Measurements from ENCODE around the gene CKLF. TPM values are rescaled to one million over a fixed set of nuclear protein-coding genes. Genes with fewer than 3 reads are reported as not detected.

Gene CKLF
- total RNA-seq, 2 donors from 2014 or later: 23.4 to 39.8 TPM

- no peak for DNase-seq (ENCODE audit: low spot score)
- peaks cover 20% of the 10 kb centered on the region for H3K36me3 ChIP-seq
- no peak for ATAC-seq (ENCODE audit: insufficient number of reproducible peaks, low FRiP score, low read depth)
- no peak for TF ChIP-seq CTCF (IDR thresholded peaks at IDR 0.05)
- H3K4me3 ChIP-seq: no peak overlapping the region
- no peaks in the 10 kb centered on the region for H3K9me3 ChIP-seq
- H3K27me3 ChIP-seq (replicated peaks; ENCODE audit: insufficient read depth): no peaks in the 10 kb centered on the region
- peaks cover 21 to 49% of the 10 kb centered on the region in 2 donors for H3K4me1 ChIP-seq (ENCODE audit: control insufficient read depth in 1 of 2, low read depth in 2 of 2)
- peak overlapping the region; percentile 39 to 51 for H3K27ac ChIP-seq
Measured at GRCh38 chr16:66522816-66523590, 29.4 kb upstream of the CKLF start.

- DNase-seq (ENCODE audit: low spot score) (no peak), ATAC-seq (ENCODE audit: insufficient number of reproducible peaks, low FRiP score, low read depth) (no peak)
- Histone ChIP-seq H3K9me3 (no peaks in the 10 kb centered on the region), H3K4me1 (ENCODE audit: control insufficient read depth in 1 of 2, low read depth in 2 of 2) (peaks cover 17 to 45% of the 10 kb centered on the region in 2 donors), H3K4me3 (no peak overlapping the region), H3K36me3 (peaks cover 29% of the 10 kb centered on the region), H3K27me3 (replicated peaks; ENCODE audit: insufficient read depth) (no peaks in the 10 kb centered on the region), H3K27ac (peak overlapping the region; percentile 14 to 51)
- TF ChIP-seq CTCF (IDR thresholded peaks at IDR 0.05): no peak
Measured at GRCh38 chr16:66523861-66524354, 28.5 kb upstream of the CKLF start.

GRCh38 chr16:66524601-66525164 lies 27.7 kb upstream of the CKLF start:
- Histone ChIP-seq H3K9me3 (no peaks in the 10 kb centered on the region), H3K27ac (peak overlapping the region; percentile 18 to 20), H3K27me3 (replicated peaks; ENCODE audit: insufficient read depth) (no peaks in the 10 kb centered on the region), H3K4me3 (no peak overlapping the region), H3K4me1 (ENCODE audit: control insufficient read depth in 1 of 2, low read depth in 2 of 2) (peaks cover 17 to 38% of the 10 kb centered on the region in 2 donors), H3K36me3 (peaks cover 36% of the 10 kb centered on the region)
- no peak for ATAC-seq (ENCODE audit: insufficient number of reproducible peaks, low FRiP score, low read depth)
- no peak for TF ChIP-seq CTCF (IDR thresholded peaks at IDR 0.05)
- no peak for DNase-seq (ENCODE audit: low spot score)

- Histone ChIP-seq H3K27ac (peak overlapping the region; percentile 18 to 20), H3K9me3 (no peaks in the 10 kb centered on the region), H3K4me1 (ENCODE audit: control insufficient read depth in 1 of 2, low read depth in 2 of 2) (peaks cover 17 to 29% of the 10 kb centered on the region in 2 donors), H3K4me3 (no peak overlapping the region), H3K36me3 (peaks cover 44% of the 10 kb centered on the region), H3K27me3 (replicated peaks; ENCODE audit: insufficient read depth) (no peaks in the 10 kb centered on the region)
- ATAC-seq (ENCODE audit: insufficient number of reproducible peaks, low FRiP score, low read depth) (no peak), DNase-seq (ENCODE audit: low spot score) (no peak)
- no peak for TF ChIP-seq CTCF (IDR thresholded peaks at IDR 0.05)
Measured at GRCh38 chr16:66525396-66526180, 26.8 kb upstream of the CKLF start.

GRCh38 chr16:66528294-66528693 lies 24.1 kb upstream of the CKLF start:
- DNase-seq (ENCODE audit: low spot score) (no peak), ATAC-seq (ENCODE audit: insufficient number of reproducible peaks, low FRiP score, low read depth) (no peak)
- Histone ChIP-seq H3K36me3 (peaks cover 53% of the 10 kb centered on the region), H3K4me1 (ENCODE audit: control insufficient read depth in 1 of 2, low read depth in 2 of 2) (peaks cover 2 to 4% of the 10 kb centered on the region in 2 donors), H3K27ac (no peak overlapping the region), H3K9me3 (no peaks in the 10 kb centered on the region), H3K4me3 (no peak overlapping the region), H3K27me3 (replicated peaks; ENCODE audit: insufficient read depth) (no peaks in the 10 kb centered on the region)
- TF ChIP-seq CTCF (IDR thresholded peaks at IDR 0.05): no peak
